Activated CD4-positive, CD25-positive, alpha-beta regulatory T cell treated with anti-CD3 and anti-CD28 coated beads, Interleukin-2, amount 50 U/mL, for 72 hours (primary cell): Measurements from ENCODE around the gene NUDT21.
"Not testable (repeated sequence)": the region's sequence is repeated elsewhere in the genome, so short reads cannot be mapped to it uniquely, and the experiment has no call there.

Source experiments
- DNase-seq: peaks from one replicate; pipeline ENCODE4 v3.0.0; 2021

The NUDT21 gene

DNA sequence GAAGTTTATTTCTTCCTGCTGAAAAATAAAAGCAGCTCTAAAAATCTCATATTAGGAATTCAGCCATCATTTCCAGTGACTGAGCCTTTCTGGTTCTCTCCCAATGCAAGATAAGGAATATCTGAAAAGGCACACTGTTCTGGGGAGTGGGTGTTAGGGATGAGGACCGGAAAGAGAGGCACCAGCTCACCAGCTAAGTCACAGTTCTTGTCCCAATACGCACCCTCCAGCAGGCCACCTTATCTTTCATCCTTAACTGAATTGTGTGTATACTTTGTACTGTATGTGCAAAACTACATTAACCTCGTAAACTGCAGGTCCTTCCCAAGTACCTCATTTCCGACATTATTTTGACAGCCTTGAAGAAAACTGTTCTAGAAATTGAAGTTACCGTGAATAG, 36.8 kb downstream of the NUDT21 start:
- no peak for DNase-seq

DNA sequence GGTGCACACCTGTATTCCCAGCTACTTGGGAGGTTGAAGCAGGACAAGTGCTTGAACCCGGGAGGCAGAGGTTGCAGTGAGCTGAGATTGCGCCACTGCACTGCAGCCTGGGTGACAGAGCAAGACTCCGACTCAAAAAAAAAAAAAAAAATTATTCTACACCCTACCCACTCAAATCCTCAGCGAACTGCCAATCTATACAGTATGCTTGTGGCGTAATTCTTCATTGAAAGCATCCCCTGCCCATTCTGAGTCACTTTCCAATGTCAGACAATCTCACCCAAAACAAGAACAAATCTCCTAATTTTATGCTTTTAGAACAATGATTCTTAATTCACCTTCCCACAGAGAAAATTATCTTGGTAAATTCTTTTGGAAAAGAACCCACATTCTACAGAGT, 37.8 kb downstream of the NUDT21 start:
- DNase-seq = no peak

DNA sequence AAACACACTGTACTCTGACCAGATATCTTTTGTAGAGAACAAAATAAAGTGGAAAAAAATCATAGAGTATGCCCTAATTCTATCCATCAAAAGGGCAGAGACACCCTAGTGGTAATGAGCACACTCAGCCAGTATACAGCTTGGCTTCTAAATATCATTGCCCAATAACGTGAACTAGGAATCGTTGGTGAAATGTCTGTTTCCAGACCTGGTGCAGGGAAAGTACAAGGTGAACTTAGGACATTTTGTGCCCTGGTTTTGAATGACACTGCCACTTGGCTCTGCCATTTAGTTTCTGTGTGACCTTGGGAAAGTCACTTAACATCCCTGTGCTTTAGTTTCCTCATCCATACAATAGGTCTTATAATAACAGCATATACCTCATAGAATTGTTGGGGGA, 39.5 kb downstream of the NUDT21 start:
- DNase-seq = no peak

DNA sequence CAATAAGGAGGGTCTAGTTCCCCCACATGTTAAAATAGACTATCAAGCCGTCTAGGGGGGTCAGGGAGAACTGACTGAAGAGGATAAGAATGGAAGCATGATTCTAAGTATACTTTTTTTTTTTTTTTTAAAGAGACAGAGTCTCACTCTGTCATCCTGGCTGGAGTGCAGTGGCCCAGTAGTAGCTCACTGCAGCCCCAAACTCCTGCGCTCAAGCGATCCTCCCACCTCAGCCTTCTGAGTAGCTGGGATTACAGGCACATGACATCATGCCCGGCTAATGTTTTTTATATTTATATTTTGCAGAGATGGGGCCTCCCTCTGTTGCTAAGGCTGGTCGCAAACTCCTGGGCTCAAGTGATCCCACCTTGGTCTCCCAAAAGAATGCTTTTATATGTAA, 40.0 kb downstream of the NUDT21 start:
- DNase-seq = no peak

DNA sequence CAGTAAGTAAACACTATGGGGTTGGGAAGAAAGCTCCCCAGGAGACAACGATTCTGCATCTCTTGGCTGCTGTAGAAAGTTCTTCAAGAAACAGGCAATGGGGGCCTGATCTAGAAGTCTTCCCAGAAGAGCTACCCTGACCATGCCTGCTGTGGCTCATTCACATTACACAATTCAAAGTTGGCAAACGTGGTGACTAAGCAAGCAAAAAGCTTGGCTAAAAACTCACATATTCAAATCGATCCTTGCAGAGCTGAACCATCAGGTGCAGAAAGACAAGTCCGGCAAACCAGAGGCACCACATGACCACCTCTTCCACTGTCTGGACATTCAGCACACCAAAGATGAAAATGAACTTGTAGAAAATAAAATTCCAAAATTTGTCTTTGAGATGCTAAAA, 41.9 kb downstream of the NUDT21 start:
- no peak for DNase-seq

DNA sequence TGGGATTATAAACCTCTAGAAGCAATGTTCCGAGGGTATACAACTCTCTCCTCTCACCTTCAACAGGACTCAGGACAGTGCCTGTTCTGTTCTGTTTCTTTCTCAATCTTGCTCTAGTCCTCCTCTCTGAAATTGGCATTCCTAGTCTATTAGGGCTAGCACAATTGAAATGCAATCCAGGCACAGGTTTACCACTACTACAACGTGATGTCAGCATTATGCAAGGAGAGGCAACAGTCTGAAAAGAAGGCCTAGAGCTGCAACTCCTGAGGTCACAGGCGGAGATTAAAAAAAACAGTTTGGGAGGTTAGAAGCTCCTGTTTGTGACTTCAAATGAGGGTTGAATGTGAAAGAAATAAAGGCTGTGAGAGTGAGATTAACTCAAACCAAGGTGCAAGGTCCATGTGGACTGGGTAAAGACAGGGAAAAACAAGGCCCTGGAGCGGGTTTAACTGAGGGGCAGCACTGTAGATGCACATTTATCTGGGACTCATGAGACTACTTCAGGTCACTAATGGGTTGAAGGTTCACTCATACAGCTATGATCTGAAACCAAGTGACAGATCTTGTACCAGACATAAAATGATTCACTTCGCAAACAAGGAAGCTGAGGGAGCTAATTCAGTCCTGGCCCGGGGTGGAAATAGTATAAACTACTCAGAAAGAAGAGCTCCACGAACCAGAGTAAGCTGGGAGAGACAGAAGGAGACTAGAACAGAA, 42.6 kb downstream of the NUDT21 start:
- DNase-seq = no peak

DNA sequence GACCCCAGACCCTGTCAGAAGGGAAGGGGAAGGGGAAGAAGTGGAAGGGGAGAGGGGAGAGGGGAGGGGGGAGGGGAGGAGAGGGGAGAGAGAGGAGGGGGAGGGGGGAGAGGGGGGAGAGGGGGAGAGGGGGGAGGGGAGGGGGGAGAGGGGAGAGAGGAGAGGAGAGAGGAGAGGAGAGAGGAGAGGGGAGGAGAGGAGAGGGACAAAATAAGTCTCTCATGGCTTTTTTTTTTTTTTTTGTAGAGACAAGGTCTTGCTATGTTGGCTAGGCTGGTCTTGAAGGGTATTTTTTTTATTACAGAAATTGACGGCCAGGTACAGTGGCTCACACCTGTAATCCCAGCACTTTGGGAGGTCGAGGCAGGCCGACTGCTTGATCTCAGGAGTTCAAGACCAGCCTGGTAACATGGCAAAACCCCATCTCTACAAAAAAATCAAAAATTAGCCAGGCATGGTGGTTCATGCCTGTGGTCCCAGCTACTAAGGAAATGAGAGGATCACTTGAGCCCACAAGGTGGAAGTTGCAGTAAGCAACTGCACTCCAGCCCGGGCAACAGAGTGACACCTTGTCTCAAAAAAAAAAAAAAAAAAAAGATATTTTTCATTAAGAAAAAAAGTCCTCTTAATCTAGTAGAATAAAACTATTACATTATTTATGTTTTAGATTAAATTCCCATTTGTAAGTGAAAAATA, 45.0 kb downstream of the NUDT21 start:
- no peak for DNase-seq

DNA sequence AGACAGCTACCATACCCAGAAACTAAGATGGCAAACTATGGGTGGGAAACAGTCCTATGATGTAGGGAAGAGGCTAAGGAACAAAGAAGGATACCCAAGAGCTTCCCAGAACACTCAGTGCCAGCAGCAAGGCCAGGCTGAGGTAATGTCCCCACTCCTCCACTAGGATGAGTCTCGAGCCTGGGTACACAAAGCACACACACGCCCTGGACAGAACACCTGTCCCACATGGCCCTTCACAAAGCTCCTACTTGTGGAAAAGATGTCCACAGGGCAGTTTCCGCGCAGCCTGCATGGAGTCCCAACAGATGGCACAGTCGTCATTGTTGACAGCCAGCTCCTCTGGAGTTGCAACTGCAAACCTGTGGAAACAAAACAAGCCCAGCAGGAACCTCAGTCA, 49.6 kb downstream of the NUDT21 start:
- DNase-seq = no peak

DNA sequence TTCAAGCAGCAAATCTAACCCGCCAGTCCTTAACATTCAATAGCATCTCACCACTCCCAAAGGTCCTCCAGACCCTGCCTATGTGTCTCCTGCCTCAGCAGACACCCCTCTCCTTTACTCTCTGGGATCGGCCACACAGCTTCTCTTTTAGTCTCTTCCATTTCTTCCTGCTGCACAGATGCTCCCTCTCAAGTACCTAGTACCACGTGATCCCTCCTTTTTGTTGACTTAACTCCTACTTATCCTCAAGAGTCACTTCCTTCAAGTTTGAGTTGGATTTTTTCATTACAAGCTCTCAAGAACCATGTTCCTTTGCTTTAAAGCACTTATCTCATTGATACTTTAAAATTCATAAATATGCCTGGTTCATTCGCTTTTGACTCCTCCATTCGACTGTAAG, 50.7 kb downstream of the NUDT21 start:
- DNase-seq = no peak

DNA sequence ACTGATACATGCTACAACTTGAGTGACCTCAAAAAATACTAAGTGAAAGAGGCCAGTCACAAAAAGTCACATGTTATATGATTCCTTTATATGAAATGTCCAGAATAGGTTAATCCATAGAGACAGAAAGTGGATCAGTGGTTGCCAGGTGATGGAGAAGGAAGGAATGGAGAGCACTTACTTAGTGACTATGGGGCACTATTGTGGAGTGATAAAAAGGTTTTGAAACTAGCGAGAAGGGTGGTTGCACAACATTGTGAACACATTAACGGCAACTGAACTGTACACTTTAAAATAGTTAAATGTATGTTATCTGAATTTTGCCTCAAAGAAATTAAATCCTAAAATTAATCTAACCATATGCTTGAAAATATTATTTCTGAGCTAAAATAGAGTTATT, 51.6 kb downstream of the NUDT21 start:
- no peak for DNase-seq

DNA sequence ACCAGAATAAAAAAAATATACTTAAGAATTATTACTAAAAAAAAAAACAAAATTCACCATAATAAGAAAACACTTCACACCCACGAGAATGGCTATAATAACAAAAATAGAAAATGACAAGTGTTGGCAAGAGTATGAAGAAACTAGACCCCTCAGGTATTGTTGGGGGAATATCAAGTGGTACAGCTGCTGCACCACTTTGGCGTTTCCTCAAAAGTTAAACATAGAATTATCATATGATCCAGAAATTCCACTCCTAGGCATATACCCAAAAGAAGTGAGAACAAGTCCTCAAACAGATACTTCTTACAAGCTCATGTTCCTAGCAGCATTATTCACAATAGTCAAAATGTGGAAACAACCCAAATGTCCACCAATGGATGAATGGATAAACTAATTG, 52.1 kb downstream of the NUDT21 start:
- no peak for DNase-seq

DNA sequence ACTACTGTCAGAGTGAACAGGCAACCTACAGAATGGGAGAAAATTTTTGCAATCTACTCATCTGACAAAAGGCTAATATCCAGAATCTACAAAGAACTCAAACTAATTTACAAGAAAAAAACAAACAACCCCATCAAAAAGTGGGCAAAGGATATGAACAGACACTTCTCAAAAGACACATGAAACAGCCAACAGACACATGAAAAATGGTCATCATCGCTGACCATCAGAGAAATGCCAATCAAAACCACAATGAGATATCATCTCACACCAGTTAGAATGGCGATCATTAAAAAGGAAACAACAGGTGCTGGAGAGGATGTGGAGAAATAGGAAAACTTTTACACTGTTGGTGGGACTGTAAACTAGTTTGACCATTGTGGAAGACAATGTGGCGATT, 54.4 kb downstream of the NUDT21 start:
- DNase-seq = not testable (repeated sequence)

DNA sequence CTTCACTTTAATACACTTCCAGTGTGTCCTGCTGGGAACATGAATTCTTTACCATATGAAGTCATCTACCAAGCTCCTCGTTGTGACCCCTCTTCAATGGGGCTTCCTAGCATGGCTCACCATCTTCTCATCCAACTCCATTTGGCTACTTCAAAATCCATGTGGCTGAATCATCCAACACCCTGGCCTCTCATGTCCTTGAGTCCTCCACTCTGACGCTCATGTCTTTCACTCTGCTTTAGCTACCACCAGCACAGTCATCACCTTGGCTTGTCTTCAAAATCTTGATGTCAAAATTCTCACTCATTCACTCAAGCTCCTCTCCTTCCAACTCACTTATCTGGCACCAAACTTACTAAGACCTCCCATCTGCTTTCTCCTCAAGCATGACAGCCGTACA, 61.6 kb downstream of the NUDT21 start:
- no peak for DNase-seq

DNA sequence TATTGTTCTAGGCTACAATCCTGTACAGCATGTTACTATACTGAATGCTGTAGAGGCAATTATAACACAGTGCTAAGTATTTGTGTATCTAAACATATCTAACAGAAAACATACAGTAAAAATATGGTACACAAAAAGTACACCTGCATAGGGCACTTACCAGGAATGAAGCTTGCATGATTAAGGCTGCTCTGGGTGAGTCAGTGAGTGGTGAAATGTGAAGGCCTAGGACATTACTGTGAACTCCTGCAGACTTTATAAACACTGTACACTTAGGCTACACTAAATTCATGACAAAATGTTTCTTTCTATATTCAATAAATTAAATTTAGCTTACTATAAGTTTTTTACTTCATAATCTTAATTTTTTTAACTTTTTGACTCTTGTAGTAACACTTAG, 62.9 kb downstream of the NUDT21 start:
- no peak for DNase-seq

DNA sequence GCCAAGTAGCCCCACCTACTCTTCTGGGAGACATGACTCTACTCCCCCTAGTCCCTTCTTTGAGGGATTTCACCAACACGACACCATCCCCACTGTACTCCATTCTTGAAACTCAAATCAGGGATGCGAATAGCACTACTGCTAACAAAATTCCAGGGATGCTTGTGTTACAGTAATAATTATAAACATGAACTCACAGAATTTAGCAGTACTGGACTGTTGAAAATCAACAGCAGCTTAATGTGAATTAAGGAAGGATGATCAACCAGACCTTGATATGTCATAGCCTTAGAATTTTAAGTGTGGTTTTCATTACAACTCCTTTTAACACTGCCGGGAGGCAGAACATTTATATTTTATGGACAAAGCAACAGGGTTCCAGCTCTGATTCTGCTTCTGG, 63.7 kb downstream of the NUDT21 start:
- DNase-seq = no peak

DNA sequence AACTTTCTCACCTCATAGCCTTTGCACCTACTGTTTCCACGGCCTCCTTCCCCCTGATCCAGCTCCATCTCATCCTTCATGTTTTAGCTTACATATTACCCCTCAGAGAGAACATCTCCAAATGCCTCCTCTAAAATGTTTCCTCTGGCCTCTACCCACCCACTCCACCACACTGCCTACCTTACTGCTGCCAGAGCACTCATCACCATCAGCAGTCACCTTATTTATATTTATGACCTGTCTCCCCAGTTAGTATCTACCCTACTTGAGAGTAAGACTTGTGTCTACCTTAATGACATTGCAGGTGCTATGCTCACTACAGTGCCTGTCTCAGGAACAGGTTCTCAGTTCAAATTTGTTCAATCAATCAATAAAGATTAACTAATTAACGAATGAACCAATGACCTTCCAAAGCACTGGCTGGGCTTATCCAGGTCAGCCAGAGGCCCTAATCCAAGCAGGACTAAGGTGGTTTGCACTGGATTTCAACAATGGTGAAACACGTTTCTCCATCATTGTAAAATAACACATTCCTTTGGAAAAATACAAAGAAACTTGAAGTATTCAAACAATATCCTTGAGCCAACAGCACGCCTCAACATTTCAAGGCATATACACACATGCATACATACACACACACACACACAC, 66.9 kb downstream of the NUDT21 start:
- no peak for DNase-seq

DNA sequence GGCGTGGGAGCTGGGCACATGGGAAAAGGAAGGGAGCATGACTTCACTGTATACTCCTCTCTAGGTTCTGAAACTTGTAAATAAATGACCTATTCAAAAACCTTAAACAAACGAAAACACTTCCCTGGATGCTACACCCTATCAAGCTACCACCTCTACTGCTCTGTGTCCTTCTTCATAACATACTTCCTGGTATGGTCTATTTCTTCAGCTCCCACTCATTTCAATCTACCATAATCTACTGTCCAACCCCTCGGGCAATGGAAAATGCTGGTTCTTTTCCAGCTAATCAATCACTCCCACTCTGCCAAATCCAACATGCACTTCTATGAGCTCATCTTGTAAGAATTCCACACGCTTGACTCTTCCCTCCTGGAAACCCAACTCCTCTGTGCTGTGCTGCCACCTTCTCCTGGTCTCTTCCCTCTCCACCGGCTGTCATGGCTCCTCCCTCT, 68.2 kb downstream of the NUDT21 start:
- DNase-seq = no peak

DNA sequence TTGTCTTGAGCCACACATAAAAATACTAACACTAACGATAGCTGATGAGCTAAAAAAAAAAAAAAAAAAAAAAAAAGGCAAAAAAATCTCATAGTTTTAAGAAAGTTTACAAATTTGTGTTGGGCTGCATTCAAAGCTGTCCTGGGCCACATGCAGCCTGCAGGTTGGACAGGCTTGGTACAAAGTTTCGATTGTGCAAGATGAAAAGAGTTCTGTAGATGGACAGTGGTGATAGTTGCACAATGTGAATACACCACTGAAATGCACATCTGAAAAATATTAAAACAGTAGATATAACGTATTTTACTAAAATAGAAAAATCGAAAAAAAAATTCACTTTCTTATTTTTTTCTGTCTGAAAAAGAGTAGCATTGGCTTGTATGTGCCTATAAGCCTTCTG, 68.7 kb downstream of the NUDT21 start:
- no peak for DNase-seq

DNA sequence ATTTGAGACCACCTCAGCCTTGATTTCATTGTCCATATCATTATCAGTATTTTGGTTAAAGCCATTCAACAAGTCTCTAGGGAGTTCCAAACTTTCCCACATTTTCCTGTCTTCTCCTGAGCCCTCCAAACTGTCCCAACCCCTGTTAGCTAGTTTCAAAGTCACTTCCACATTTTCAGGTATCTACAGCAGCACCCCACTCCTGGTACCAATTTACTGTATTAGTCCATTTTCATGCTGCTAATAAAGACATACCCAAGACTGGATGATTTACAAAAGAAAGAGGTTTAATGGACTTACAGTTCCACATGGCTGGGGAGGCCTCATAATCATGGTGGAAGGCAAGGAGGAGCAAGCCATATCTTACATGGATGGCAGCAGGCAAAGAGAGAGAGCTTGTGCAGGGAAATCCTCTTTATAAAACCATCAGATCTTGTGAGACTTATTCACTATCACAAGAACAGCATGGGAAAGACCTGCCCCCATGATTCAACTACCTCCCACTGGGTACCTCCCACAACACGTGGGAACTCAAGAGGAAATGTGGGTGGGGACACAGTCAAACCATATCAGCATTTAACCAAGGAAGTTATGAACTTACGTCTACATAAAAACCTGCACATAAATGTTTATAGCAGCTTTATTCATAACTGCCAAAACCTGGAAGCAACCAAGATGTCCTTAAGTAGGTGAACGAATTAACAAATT, 70.2 kb downstream of the NUDT21 start:
- DNase-seq = not testable (repeated sequence)
